ENCODE measurements around the gene SCYGR2. TPM values are rescaled to one million over a fixed set of nuclear protein-coding genes. Genes with fewer than 3 reads are reported as not detected.
"Not testable (repeated sequence)": the region's sequence is repeated elsewhere in the genome, so short reads cannot be mapped to it uniquely, and the experiment has no call there.

SCYGR2 gene
- total RNA-seq (2014; rRNA removed; shearing (Covaris generic)), result not detected in 2 replicates
- not detected in 2 replicates for polyA plus RNA-seq (2015; cell fraction: cytosol; rRNA removed)
- not detected in 2 replicates for polyA plus RNA-seq (2015; cell fraction: nucleus; rRNA removed)

- DNase-seq (ENCODE audit: low read depth), result not testable (repeated sequence)
These were observed at the start of gene SCYGR2 for GRCh38 chr2:227598835-227599503. SCYGR2 (plus strand) TSS chr2:227598893; CDS start chr2:227598893, 0 bp downstream.

- no peak for DNase-seq (ENCODE audit: low read depth)
These were observed 46.9 kb upstream of the SCYGR2 start for GRCh38 chr2:227551836-227552235.

DNA sequence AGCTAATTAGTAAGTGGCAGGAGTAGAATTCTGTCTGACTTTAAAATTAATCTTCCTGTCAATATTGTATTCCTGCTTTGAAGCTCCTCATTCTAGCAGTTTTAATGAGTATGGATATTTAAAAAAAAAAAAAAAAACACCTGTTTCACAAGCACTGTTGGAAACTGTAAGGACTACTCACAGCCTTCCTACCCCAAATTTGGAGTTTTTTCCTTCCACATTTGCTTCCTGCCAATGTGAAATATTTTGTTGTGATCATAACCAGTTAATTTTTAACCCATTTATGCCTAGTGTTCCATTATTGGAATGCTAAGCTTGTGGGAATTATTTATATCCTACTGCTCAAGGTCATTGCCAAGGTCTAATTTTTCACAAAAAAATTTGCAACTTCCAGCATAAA lies 36.1 kb upstream of the SCYGR2 start:
- no peak for DNase-seq (ENCODE audit: low read depth)

GRCh38 chr2:227565080-227565479 lies 33.6 kb upstream of the SCYGR2 start:
- no peak for DNase-seq (ENCODE audit: low read depth)

GRCh38 chr2:227566012-227566411 lies 32.7 kb upstream of the SCYGR2 start:
- no peak for DNase-seq (ENCODE audit: low read depth)

DNA sequence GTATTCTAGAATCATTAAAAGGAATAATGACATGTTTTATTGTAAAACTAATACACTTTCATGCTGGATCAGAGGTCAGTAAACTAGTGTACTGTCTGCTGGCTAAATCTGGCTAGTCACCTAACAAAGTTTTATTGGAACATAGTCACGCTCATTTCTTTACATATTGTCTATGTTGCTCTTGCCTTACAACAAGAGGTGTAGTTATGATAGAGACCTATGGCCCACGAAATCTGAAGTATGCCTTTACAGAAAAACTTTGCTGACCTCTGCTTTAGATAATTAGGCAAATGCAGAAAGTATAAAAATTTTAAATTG lies 29.9 kb upstream of the SCYGR2 start:
- no peak for DNase-seq (ENCODE audit: low read depth)

DNA sequence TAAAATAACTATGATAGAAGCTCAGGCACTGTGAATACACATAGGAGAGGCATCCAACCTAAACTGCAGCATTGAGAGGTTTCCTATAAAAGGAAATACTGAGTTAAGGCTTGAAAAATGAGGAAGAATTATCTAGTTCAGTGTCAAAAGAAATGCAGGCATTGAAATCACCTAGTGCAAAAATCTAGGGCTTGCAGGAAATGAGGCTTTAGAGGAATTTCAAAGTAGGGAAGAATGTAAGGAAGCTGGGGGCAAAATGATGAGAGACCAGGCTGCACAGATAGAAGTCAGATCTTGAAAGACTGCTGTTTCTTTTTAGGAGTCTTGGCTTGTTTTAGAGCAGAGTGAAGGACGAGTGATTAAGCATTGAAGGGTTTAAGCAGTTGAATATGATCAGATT lies 28.1 kb upstream of the SCYGR2 start:
- DNase-seq (ENCODE audit: low read depth), result no peak

DNA sequence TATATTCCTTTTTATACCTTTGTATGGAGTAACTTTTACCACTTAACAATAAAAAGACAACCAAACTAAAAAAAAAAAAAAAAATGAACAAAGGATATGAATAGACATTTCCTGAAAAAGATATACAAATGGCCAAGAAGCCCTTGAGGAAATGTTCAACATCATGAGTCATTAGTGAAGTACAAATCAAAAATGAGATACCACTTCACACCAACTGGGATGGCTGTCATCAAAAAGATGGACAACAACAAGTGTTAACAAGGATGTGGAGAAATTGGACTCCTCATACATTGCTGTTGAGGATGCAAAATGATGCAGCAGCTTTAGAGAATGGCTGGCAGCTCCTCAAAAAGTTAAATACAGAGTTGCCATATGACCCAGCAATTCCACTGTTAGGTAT lies 22.6 kb upstream of the SCYGR2 start:
- no peak for DNase-seq (ENCODE audit: low read depth)

DNA sequence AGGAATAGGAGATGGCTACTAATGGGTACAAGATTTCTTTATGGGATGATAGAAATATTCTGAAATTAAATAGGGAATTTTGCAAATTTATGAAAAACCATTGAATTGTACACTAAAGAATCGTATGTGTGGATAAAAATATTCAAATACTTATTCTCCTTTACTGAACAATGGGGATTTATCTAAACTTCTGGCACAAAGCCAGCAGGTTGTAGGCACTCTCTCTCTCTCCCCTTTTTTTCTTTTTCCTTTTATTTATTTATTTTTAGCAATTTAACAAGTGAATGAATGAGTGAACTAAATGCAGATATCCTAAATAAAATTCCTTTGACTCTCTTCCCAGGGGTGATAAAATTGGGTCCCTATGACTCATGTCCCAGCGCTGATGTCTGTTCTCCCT lies 21.9 kb upstream of the SCYGR2 start:
- no peak for DNase-seq (ENCODE audit: low read depth)

GRCh38 chr2:227577555-227577954 lies 21.1 kb upstream of the SCYGR2 start:
- no peak for DNase-seq (ENCODE audit: low read depth)

DNA sequence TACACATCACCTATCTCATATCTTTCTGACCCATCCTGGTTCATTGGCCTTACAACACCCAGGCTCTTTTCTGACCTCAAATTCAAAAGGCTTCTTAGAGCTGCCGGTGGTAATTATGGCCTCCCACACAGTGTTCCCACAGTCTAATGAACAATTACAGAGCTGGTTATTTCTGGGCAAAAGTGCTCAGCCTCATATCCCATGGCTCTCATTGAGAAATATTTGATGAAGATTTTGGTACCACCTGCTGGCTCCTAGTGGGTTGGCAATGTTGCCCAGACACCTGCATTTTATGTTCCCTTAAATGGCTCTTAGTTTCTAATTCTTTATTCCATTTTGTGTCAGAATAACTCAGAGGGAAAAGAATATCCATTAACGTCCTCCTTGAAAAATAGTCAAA lies 20.1 kb upstream of the SCYGR2 start:
- no peak for DNase-seq (ENCODE audit: low read depth)

DNA sequence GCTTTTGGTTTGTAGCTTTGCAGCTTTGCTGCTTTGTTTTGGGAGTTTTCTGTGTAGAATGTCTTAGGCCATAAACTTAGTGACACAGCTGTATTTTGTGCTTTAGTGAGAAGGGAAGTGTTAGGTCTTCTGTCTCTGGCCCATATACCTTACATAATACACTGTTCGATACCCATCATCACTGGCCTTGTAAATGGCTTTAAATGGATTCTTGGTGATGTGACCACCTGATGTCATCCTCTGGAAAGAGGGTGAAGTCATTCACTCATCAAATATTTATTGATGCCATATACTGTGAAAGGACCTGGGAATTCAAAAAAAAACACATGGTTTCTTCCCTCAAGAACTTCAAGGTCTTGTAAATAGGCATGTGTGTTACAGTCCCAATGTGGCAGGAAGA lies 18.9 kb upstream of the SCYGR2 start:
- no peak for DNase-seq (ENCODE audit: low read depth)

- DNase-seq (ENCODE audit: low read depth), result no peak
These were observed 16.3 kb upstream of the SCYGR2 start for GRCh38 chr2:227582369-227582768.

DNA sequence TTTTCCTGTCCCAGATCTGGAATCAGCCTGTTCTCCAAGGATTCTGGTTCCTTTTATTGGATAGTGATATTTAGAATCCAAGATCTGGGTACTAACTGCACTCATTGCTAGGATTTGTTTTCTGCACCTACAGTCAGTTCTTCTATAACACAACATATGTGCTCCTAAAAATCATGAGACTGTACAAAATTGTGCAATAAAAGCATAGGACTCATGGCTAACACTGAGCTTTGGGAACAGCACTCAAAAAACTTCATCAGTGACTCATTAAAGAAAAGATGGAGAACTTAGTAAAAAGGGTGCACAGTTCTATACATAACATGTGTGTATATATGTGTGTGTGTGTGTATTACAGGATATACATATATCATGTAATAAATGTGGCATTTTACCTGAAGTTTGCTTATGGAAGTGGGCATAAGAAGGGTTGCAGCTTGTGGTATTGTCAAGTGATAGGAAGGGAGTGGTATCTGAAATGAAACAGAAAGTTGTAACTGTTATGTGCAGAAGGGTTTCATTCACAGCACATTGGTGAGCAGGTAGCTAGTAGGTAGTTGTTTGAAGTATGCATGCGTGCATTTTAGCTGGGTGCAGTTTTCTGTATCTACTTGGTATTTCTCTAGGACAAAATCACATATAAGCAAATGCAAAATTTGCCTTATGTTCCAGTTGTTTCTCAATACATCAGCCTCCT lies 5.9 kb upstream of the SCYGR2 start:
- DNase-seq (ENCODE audit: low read depth), result no peak

- DNase-seq (ENCODE audit: low read depth), result no peak
These were observed 2.9 kb upstream of the SCYGR2 start for GRCh38 chr2:227595797-227596196.

GRCh38 chr2:227597036-227597435 lies 1.7 kb upstream of the SCYGR2 start:
- DNase-seq (ENCODE audit: low read depth), result no peak

DNA sequence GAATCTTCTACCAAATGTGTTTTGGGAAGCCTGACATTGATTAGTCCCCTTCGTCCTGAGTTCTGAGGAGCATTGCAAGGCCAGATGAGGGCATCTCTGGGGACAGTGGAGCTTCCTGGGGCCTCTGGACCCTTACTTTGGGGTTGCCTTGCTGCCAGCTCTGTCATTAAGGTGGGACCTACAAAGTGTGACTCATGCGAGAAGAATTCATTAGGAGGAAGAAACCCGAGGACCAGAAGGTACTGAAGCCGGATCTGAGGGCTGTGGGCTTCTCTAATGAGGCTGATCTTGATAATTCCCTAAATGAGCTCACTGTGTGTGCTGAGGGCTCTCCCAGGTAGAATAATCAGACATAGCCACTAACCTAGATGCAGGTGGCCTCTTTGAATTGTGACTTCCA lies 695 bp upstream of the SCYGR2 start:
- DNase-seq (ENCODE audit: low read depth), result peak; percentile 43

DNA sequence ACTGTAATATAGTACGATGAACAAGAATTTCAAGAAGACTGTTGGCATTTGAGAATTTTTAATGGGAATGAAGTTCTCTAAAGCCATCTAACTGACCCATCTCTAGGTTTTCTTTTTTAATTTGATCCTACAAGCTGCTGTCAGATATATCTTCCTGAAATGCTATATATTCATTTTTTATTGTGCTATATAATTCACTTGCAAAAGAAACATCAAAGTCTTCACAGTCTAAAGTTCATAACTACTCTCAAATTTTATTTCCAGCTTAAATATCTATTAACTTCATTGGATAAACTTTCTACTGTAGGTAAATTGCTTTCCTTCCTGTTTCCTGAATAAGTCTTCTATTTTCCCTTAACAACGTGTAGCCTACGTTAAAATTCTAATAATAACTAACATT lies 3.7 kb downstream of the SCYGR2 start:
- no peak for DNase-seq (ENCODE audit: low read depth)

GRCh38 chr2:227606476-227606875 lies 7.8 kb downstream of the SCYGR2 start:
- no peak for DNase-seq (ENCODE audit: low read depth)

DNA sequence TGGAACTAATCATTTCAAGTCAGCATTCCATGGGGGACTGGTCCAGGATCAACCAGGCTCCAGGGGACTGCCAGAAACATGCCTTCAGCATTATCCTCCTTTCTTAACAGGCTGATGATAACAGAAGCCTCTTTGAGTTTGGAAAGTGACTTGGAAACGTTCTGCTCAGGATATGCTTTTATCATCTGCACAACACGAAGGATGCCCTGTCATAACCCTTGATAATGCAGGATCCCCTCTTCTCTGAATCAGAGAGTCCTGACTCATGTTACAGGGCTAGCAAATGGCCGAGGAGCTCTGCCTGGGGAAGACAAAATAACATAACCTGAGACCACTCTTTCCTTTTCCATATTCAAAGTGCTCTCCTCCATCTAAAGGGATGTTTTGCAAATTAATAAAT lies 9.2 kb downstream of the SCYGR2 start:
- DNase-seq (ENCODE audit: low read depth), result peak; percentile 30

GRCh38 chr2:227608561-227609338 lies 10.1 kb downstream of the SCYGR2 start:
- DNase-seq (ENCODE audit: low read depth), result no peak

DNA sequence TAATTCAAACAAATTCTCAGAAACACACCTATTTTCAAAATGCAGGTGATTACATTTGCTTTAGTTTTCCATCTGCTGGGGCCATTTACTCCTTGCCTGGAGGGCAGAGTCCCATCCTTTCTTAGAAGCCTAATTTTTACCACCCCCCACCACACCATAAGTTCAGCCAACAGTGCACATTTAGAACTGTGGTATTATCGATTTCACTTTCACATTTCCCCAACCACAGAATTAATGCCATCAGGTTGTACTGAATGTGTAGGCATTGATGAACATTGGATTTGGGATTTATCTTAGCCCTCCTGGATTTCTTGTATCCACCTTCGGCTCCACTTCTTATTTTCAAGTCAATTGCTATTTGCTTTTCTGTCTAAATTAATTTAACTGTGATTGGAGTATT lies 11.4 kb downstream of the SCYGR2 start:
- no peak for DNase-seq (ENCODE audit: low read depth)
